HL-60 (cell line): ENCODE results near the gene CLIC1.

Source experiments
- DNase-seq, 2 experiments: peaks; one replicate each; pipeline ENCODE4 v3.0.0-alpha.2; 2010 to 2020; ENCODE audit warnings: low read depth in 1 of 2, low spot score in 1 of 2
- H3K27ac ChIP-seq: fragments of 250-450 bp; sonication (Bioruptor Pico); replicated peaks from 2 replicates; pipeline ENCODE4 v1.5.1; 2020; ENCODE audit warnings: mild to moderate bottlenecking, moderate library complexity
- H3K27me3 ChIP-seq: fragments of 250-450 bp; sonication (Bioruptor Pico); 2 replicates; pipeline ENCODE4 v1.5.1; 2021; ENCODE audit warnings: mild to moderate bottlenecking, moderate library complexity; ENCODE audit not compliant: insufficient read depth, poor library complexity, severe bottlenecking
- H3K4me3 ChIP-seq: replicated peaks from 2 replicates; pipeline ENCODE4 v1.5.1; 2011; ENCODE audit warnings: mild to moderate bottlenecking, control low read depth, low read length; ENCODE audit not compliant: insufficient read depth
- GABPA ChIP-seq: IDR thresholded peaks from 2 replicates; pipeline ENCODE4 v1.6.1; 2012; ENCODE audit warnings: low read depth
- POLR2AphosphoS5 ChIP-seq: IDR thresholded peaks from 2 replicates; pipeline ENCODE4 v1.6.1; 2012; ENCODE audit warnings: low read depth
- REST ChIP-seq: IDR thresholded peaks from 2 replicates; pipeline ENCODE4 v1.6.1; 2012; ENCODE audit warnings: low read depth; ENCODE audit not compliant: insufficient replicate concordance
- SPI1 ChIP-seq: IDR thresholded peaks from 2 replicates; pipeline ENCODE4 v1.6.1; 2012; ENCODE audit warnings: low read depth, mild to moderate bottlenecking, borderline replicate concordance
- TF ChIP-seq, protein P1 (sequence below): IDR thresholded peaks from one replicate; pipeline ENCODE4 v1.5.1; 2011; ENCODE audit warnings: low read length, control low read depth, inconsistent platforms; ENCODE audit not compliant: insufficient read depth

CLIC1 gene

DNA sequence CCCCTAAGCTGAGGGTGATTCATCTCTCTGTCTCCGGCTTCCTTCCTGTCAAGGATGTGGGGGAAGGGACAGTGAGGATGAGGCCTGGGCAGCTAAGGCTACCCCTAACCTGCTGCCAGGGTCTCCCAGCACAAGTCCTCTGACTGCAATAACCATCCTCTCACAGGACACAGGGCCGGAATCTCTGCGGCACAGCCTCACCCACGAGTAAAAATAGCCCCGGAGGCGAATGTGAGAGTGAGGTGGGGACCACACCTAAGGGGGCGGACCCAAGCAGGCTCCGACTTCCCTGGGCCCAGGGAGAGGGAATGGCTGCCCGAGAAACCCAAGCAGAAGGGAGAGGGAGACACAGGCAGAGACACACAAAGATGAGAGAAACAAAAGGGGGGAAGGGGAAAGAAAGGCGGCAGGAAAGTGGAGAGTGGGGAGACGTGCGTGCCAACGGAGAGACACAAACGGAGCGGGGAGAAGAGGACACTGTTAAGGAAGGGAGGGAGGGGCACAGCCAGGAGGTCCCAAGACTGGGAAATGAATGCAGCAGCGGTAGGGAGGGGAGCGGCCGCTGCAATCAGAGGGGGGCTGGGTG lies 1.4 kb downstream of the CLIC1 start:
- DNase-seq, result peak; percentile 73 to 79
- H3K4me3 ChIP-seq, result peak overlapping the region; percentile 92
- peak overlapping the region; percentile 99 for H3K27ac ChIP-seq
- TF ChIP-seq GABPA, result 0 out of 2 replicates have a peak, but pooled peaks have one; percentile 22
- no peak for TF ChIP-seq SPI1
- no peaks in the 10 kb centered on the region for H3K27me3 ChIP-seq

DNA sequence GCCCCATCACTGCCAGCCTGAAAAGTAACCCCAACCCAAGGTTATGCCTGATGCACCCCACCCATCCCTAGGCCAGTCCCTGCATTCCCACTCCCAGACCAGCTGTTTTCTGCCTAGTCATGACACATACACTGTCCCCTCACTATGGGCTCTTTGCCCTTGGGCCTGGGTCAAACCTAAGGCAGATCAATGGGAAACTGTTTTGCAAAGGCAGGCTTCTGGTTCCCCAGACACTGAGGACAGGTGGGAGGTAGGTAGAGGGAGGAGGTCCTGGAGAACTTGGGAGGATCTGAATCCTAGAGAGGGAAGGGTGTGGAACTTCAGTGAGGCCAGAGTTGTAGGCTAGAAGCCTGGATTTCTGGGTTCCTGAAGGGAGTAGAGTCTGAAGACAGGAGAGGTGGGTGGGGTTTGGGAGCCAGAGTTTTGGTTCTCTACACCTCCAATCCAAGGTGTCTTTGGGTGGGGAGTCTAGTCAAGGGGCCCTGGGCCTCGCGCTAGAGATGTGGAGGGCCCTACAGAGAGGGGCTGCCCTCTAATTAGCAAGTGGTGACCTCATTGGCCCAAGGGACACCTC lies 2.0 kb downstream of the CLIC1 start:
- TF ChIP-seq REST (no peak), GABPA (no peak), SPI1 (no peak), POLR2AphosphoS5 (no peak)
- TF ChIP-seq, protein P1, sequence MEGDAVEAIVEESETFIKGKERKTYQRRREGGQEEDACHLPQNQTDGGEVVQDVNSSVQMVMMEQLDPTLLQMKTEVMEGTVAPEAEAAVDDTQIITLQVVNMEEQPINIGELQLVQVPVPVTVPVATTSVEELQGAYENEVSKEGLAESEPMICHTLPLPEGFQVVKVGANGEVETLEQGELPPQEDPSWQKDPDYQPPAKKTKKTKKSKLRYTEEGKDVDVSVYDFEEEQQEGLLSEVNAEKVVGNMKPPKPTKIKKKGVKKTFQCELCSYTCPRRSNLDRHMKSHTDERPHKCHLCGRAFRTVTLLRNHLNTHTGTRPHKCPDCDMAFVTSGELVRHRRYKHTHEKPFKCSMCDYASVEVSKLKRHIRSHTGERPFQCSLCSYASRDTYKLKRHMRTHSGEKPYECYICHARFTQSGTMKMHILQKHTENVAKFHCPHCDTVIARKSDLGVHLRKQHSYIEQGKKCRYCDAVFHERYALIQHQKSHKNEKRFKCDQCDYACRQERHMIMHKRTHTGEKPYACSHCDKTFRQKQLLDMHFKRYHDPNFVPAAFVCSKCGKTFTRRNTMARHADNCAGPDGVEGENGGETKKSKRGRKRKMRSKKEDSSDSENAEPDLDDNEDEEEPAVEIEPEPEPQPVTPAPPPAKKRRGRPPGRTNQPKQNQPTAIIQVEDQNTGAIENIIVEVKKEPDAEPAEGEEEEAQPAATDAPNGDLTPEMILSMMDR, result no peak
- DNase-seq, result no peak
- Histone ChIP-seq H3K4me3 (peak overlapping the region; percentile 92), H3K27ac (peak overlapping the region; percentile 99), H3K27me3 (no peaks in the 10 kb centered on the region)

DNA sequence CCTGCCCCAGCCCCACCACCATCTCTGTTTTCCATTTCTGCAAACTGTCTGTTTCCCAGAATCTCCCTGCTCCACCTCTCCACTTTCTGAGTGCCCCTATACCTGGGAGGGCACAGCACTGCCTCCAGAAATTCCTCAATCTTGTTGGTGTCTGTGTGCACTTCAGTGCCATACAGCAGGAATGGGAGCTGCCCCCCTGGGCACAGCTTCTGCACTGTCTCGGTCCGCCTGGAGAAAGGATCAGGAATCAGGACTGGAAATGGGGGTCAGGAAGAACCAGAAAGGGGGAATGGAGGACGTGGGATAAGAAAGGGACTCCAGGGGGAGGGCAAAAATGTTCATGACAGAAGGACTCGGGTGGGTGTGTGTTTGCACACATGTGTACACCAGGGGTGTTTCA lies 2.6 kb downstream of the CLIC1 start:
- peak overlapping the region; percentile 92 for H3K4me3 ChIP-seq
- no peak for DNase-seq
- no peak for TF ChIP-seq REST
- TF ChIP-seq GABPA, result no peak
- no peak for TF ChIP-seq SPI1
- TF ChIP-seq POLR2AphosphoS5, result no peak
- TF ChIP-seq, protein P1, result no peak
- H3K27ac ChIP-seq, result peak overlapping the region; percentile 99
- H3K27me3 ChIP-seq, result no peaks in the 10 kb centered on the region

- no peak overlapping the region for H3K4me3 ChIP-seq
- no peak for DNase-seq
- no peaks in the 10 kb centered on the region for H3K27me3 ChIP-seq
- no peak overlapping the region for H3K27ac ChIP-seq
- TF ChIP-seq, protein P1, result no peak
- TF ChIP-seq POLR2AphosphoS5, result no peak
- no peak for TF ChIP-seq SPI1
Measured at GRCh38 chr6:31732029-31732428, 4.3 kb downstream of the CLIC1 start.
